Stimulated activated naive CD8-positive, alpha-beta T cell treated with anti-CD3 and anti-CD28 coated beads, Interleukin-15, Interleukin-2, amounts not matched to agents 100 ng/mL and 50 ng/mL, for 24 hours (primary cell): Measurements from ENCODE around the gene YIF1A.
A peak's percentile ranks its signal among the peaks of the same experiment; 100 is the strongest.

Experiments used
- H3K27ac Mint-ChIP-seq: one replicate; pipeline ENCODE4 v1.8.0; 2021; ENCODE audit warnings: mild to moderate bottlenecking, mixed read lengths
- H3K27me3 Mint-ChIP-seq: one replicate; pipeline ENCODE4 v1.8.0; 2021; ENCODE audit warnings: mixed read lengths
- H3K36me3 Mint-ChIP-seq: one replicate; pipeline ENCODE4 v1.8.0; 2021; ENCODE audit warnings: low read depth, mixed read lengths
- H3K4me1 Mint-ChIP-seq: one replicate; pipeline ENCODE4 v1.8.0; 2021; ENCODE audit warnings: low read depth, mixed read lengths
- H3K4me3 Mint-ChIP-seq: one replicate; pipeline ENCODE4 v1.8.0; 2021; ENCODE audit warnings: mild to moderate bottlenecking, mixed read lengths
- H3K9me3 Mint-ChIP-seq: one replicate; pipeline ENCODE4 v1.8.0; 2021; ENCODE audit warnings: mixed read lengths

YIF1A gene

GRCh38 chr11:66243782-66244535 lies 45.0 kb downstream of the YIF1A start:
- Mint-ChIP-seq H3K27me3 (no peaks in the 10 kb centered on the region), H3K27ac (peak overlapping the region; percentile 40), H3K4me3 (no peak overlapping the region), H3K4me1 (no peaks in the 10 kb centered on the region), H3K36me3 (no peaks in the 10 kb centered on the region), H3K9me3 (no peaks in the 10 kb centered on the region)

- Mint-ChIP-seq H3K4me1 (no peaks in the 10 kb centered on the region), H3K36me3 (no peaks in the 10 kb centered on the region), H3K27me3 (no peaks in the 10 kb centered on the region), H3K4me3 (no peak overlapping the region), H3K9me3 (no peaks in the 10 kb centered on the region), H3K27ac (no peak overlapping the region)
These were observed 46.7 kb downstream of the YIF1A start for GRCh38 chr11:66242095-66242765.

- Mint-ChIP-seq H3K27ac (no peak overlapping the region), H3K9me3 (no peaks in the 10 kb centered on the region), H3K36me3 (peaks cover 1% of the 10 kb centered on the region), H3K4me3 (no peak overlapping the region), H3K4me1 (no peaks in the 10 kb centered on the region), H3K27me3 (no peaks in the 10 kb centered on the region)
These were observed 48.2 kb downstream of the YIF1A start for GRCh38 chr11:66240781-66241136.

- Mint-ChIP-seq H3K36me3 (peaks cover 7% of the 10 kb centered on the region), H3K4me1 (no peaks in the 10 kb centered on the region), H3K4me3 (no peak overlapping the region), H3K27me3 (no peaks in the 10 kb centered on the region), H3K27ac (no peak overlapping the region), H3K9me3 (no peaks in the 10 kb centered on the region)
These were observed 48.8 kb downstream of the YIF1A start for GRCh38 chr11:66239998-66240780.

GRCh38 chr11:66239511-66239910 lies 49.4 kb downstream of the YIF1A start:
- Mint-ChIP-seq H3K27ac (no peak overlapping the region), H3K27me3 (no peaks in the 10 kb centered on the region), H3K9me3 (no peaks in the 10 kb centered on the region), H3K4me3 (no peak overlapping the region), H3K4me1 (no peaks in the 10 kb centered on the region), H3K36me3 (peaks cover 12% of the 10 kb centered on the region)

GRCh38 chr11:66238786-66239413 lies 50.0 kb downstream of the YIF1A start:
- Mint-ChIP-seq H3K4me1 (no peaks in the 10 kb centered on the region), H3K9me3 (no peaks in the 10 kb centered on the region), H3K27ac (no peak overlapping the region), H3K27me3 (no peaks in the 10 kb centered on the region), H3K4me3 (no peak overlapping the region), H3K36me3 (peaks cover 17% of the 10 kb centered on the region)

GRCh38 chr11:66237867-66238266 lies 51.1 kb downstream of the YIF1A start:
- H3K36me3 Mint-ChIP-seq, result peaks cover 27% of the 10 kb centered on the region

GRCh38 chr11:66235141-66235540 lies 53.8 kb downstream of the YIF1A start:
- H3K36me3 Mint-ChIP-seq, result peaks cover 50% of the 10 kb centered on the region

More at GRCh38 chr11:66237867-66238266, 51.1 kb downstream of the YIF1A start:
- Mint-ChIP-seq H3K27ac (no peak overlapping the region), H3K4me3 (no peak overlapping the region), H3K4me1 (no peaks in the 10 kb centered on the region), H3K27me3 (no peaks in the 10 kb centered on the region), H3K9me3 (no peaks in the 10 kb centered on the region)

More at GRCh38 chr11:66235141-66235540, 53.8 kb downstream of the YIF1A start:
- H3K4me1 Mint-ChIP-seq, result no peaks in the 10 kb centered on the region
- no peaks in the 10 kb centered on the region for H3K27me3 Mint-ChIP-seq
- H3K9me3 Mint-ChIP-seq, result no peaks in the 10 kb centered on the region
- H3K4me3 Mint-ChIP-seq, result no peak overlapping the region
- no peak overlapping the region for H3K27ac Mint-ChIP-seq
